ENCODE measurements around the gene AACS. TPM values are rescaled to one million over a fixed set of nuclear protein-coding genes. Genes with fewer than 3 reads are reported as not detected.

AACS gene
- total and polyA plus RNA-seq, 2 of the 4 experiments (the other 2 are of a cell fraction) = 22.0 to 24.9 TPM

GRCh38 chr12:125189015-125189414 is 123.8 kb downstream of the AACS start:
- Histone ChIP-seq H4K8ac (ENCODE audit: low read depth in 2 of 2, low read length in 2 of 2) (no peak overlapping the region), H3K56ac (ENCODE audit: extremely low read depth, insufficient read depth, low read length) (no peak overlapping the region), H2BK120ac (ENCODE audit: low read depth, low read length) (no peak overlapping the region), H3K4ac (ENCODE audit: low read depth, low read length) (no peak overlapping the region), H3K4me1 (ENCODE audit: control insufficient read depth, insufficient read depth, low read length) (no peaks in the 10 kb centered on the region), H2BK20ac (ENCODE audit: low read depth, low read length) (no peak overlapping the region), H3K9me1 (ENCODE audit: insufficient read depth, low read length) (no peaks in the 10 kb centered on the region), H4K20me1 (ENCODE audit: insufficient read depth, low read length) (no peaks in the 10 kb centered on the region), H3K4me2 (ENCODE audit: low read depth, low read length) (no peak overlapping the region), H2AK5ac (ENCODE audit: low read depth, low read length) (no peak overlapping the region), H4K5ac (ENCODE audit: low read depth, low read length) (no peak overlapping the region), H3K18ac (ENCODE audit: low read depth, low read length) (no peak overlapping the region), H3K36me3 (ENCODE audit: control insufficient read depth, insufficient read depth, low read length) (no peaks in the 10 kb centered on the region), H2AK9ac (replicated peaks; ENCODE audit: low read depth, low read length, poor library complexity) (no peak overlapping the region), H3K4me3 (ENCODE audit: insufficient read depth, low read depth, low read length) (no peak overlapping the region), H3K79me1 (ENCODE audit: low read depth in 1 of 2, low read length in 2 of 2) (no peaks in the 10 kb centered on the region), H3K9ac (ENCODE audit: low read depth, low read length) (no peak overlapping the region), H3K14ac (replicated peaks; ENCODE audit: low read depth, low read length) (no peak overlapping the region), H2BK15ac (ENCODE audit: low read depth, low read length) (no peak overlapping the region), H3K27ac (ENCODE audit: insufficient read depth, low read length) (no peak overlapping the region), H3K27me3 (ENCODE audit: control insufficient read depth, insufficient read depth, low read length) (peaks cover 51% of the 10 kb centered on the region), H2AFZ (replicated peaks; ENCODE audit: low read length, poor library complexity) (no peak overlapping the region), H2BK5ac (ENCODE audit: low read depth, low read length, poor library complexity, severe bottlenecking) (no peak overlapping the region), H3K9me3 (ENCODE audit: control insufficient read depth, insufficient read depth, low read length) (no peaks in the 10 kb centered on the region), H3K23ac (ENCODE audit: low read depth, low read length) (no peak overlapping the region), H4K91ac (ENCODE audit: insufficient read depth, low read depth, low read length) (no peak overlapping the region)
- BruUV-seq (replicated peaks) = no TSS peak
- dilution Hi-C loops (cut with HindIII; ENCODE audit: low sequenced_read_pairs, unreplicated experiment) (no loop called here), intact Hi-C loops (cut with micrococcal nuclease) (loop anchor here (10.0 kb wide), 1 partner anchor 194 kb away; the partner anchor contains the start of gene BRI3BP), in situ Hi-C loops (cut with MboI; ENCODE audit: low sequenced_read_pairs) (loop anchor here (25.0 kb wide), 1 partner anchor 223 kb away; no protein-coding TSS in a partner anchor)
- no peak for TF ChIP-seq CTCF (conservative IDR thresholded peaks at IDR 0.05; ENCODE audit: low read depth, low read length)
- no peak for TF ChIP-seq MAFK (IDR thresholded peaks at IDR 0.05; ENCODE audit: low read depth, low read length)
- no peak for TF ChIP-seq MAZ (IDR thresholded peaks at IDR 0.05; ENCODE audit: borderline replicate concordance, low read depth, low read length)
- no peak for TF ChIP-seq FOS (IDR thresholded peaks at IDR 0.05; ENCODE audit: low read depth, low read length)
- no peak for TF ChIP-seq MXI1 (IDR thresholded peaks at IDR 0.05; ENCODE audit: borderline replicate concordance, low read depth, low read length)
- TF ChIP-seq RCOR1 (IDR thresholded peaks at IDR 0.05; ENCODE audit: insufficient replicate concordance, low read length) = no peak
- no peak for TF ChIP-seq RAD21 (IDR thresholded peaks at IDR 0.05; ENCODE audit: low read length)
- ATAC-seq (ENCODE audit: low read depth) = no peak
- CTCF ChIA-PET = no interaction called here
- no CpG with 5 or more reads among the region's 10 CpGs for WGBS, 2 experiments (ENCODE audit: extremely low coverage in 2 of 2, insufficient read length in 1 of 2)
- DNase-seq = no peak
- POLR2A ChIA-PET (ENCODE audit: unreplicated experiment) = no interaction called here
